H9 (cell line): Measurements from ENCODE around the gene BAX. TPM values are rescaled to one million over a fixed set of nuclear protein-coding genes. Genes with fewer than 3 reads are reported as not detected.

Experiments used
- DNase-seq: peaks from one replicate; pipeline ENCODE4 v3.0.0-alpha.2; 2017
- H2AFZ ChIP-seq: one replicate; pipeline ENCODE4 v1.6.1; 2013; ENCODE audit warnings: mild to moderate bottlenecking, low read length, control low read depth, moderate library complexity
- H2AK5ac ChIP-seq: 2 replicates; pipeline ENCODE4 v1.6.1; 2013; ENCODE audit warnings: low read length, control low read depth, mixed read lengths; ENCODE audit not compliant: insufficient read length
- H2BK120ac ChIP-seq: one replicate; pipeline ENCODE4 v1.6.1; 2013; ENCODE audit warnings: low read depth, mild to moderate bottlenecking, low read length, control low read depth, inconsistent platforms; ENCODE audit not compliant: poor library complexity, severe bottlenecking
- H2BK12ac ChIP-seq: 2 replicates; pipeline ENCODE4 v1.6.1; 2013; ENCODE audit warnings: low read length, control low read depth, mixed read lengths, low read depth; ENCODE audit not compliant: insufficient read length
- H2BK15ac ChIP-seq: 2 replicates; pipeline ENCODE4 v1.6.1; 2013; ENCODE audit warnings: low read depth, low read length, control low read depth
- H2BK20ac ChIP-seq: one replicate; pipeline ENCODE4 v1.6.1; 2013; ENCODE audit warnings: low read depth, mild to moderate bottlenecking, low read length, control low read depth, inconsistent platforms; ENCODE audit not compliant: poor library complexity, severe bottlenecking
- H2BK5ac ChIP-seq: 2 replicates; pipeline ENCODE4 v1.6.1; 2013; ENCODE audit warnings: low read length, control low read depth, mixed read lengths; ENCODE audit not compliant: insufficient read length
- H3K14ac ChIP-seq: 2 replicates; pipeline ENCODE4 v1.6.1; 2013; ENCODE audit warnings: low read length, control low read depth; ENCODE audit not compliant: insufficient read depth
- H3K18ac ChIP-seq: 2 replicates; pipeline ENCODE4 v1.6.1; 2013; ENCODE audit warnings: low read depth, mild to moderate bottlenecking, mixed read lengths, low read length, control low read depth; ENCODE audit not compliant: insufficient read length
- H3K23ac ChIP-seq: 2 replicates; pipeline ENCODE4 v1.6.1; 2013; ENCODE audit warnings: low read length, control low read depth, mixed read lengths, low read depth; ENCODE audit not compliant: insufficient read length
- H3K23me2 ChIP-seq: 2 replicates; pipeline ENCODE4 v1.6.1; 2013; ENCODE audit warnings: low read depth, mild to moderate bottlenecking, mixed read lengths, low read length, control low read depth; ENCODE audit not compliant: insufficient read length, poor library complexity, severe bottlenecking
- H3K27ac ChIP-seq: 2 replicates; pipeline ENCODE4 v1.5.1; 2013; ENCODE audit warnings: low read length, control low read depth, mixed read lengths, low read depth; ENCODE audit not compliant: insufficient read length
- H3K27me3 ChIP-seq: 2 replicates; pipeline ENCODE4 v1.6.1; 2013; ENCODE audit warnings: low read length, control low read depth, inconsistent platforms; ENCODE audit not compliant: insufficient read depth
- H3K4ac ChIP-seq: 2 replicates; pipeline ENCODE4 v1.6.1; 2013; ENCODE audit warnings: low read depth, mild to moderate bottlenecking, control low read depth, inconsistent platforms, low read length, moderate library complexity
- H3K4me1 ChIP-seq: 2 replicates; pipeline ENCODE4 v1.6.1; 2013; ENCODE audit warnings: low read length, control low read depth, inconsistent platforms; ENCODE audit not compliant: insufficient read depth
- H3K4me2 ChIP-seq: 2 replicates; pipeline ENCODE4 v1.6.1; 2013; ENCODE audit warnings: low read length, control low read depth, mixed read lengths; ENCODE audit not compliant: insufficient read length, insufficient read depth
- H3K56ac ChIP-seq: 2 replicates; pipeline ENCODE4 v1.6.1; 2013; ENCODE audit warnings: low read depth, mild to moderate bottlenecking, mixed read lengths, low read length, control low read depth; ENCODE audit not compliant: insufficient read length
- H3K79me1 ChIP-seq: 2 replicates; pipeline ENCODE4 v1.6.1; 2013; ENCODE audit warnings: low read depth, mild to moderate bottlenecking, moderate library complexity, low read length, control low read depth, inconsistent platforms; ENCODE audit not compliant: insufficient read depth, poor library complexity, severe bottlenecking
- H3K79me2 ChIP-seq: 2 replicates; pipeline ENCODE4 v1.6.1; 2013; ENCODE audit warnings: low read length, control low read depth, inconsistent platforms; ENCODE audit not compliant: insufficient read depth
- H3K9ac ChIP-seq: 2 replicates; pipeline ENCODE4 v1.6.1; 2013; ENCODE audit warnings: low read length, control low read depth, mixed read lengths; ENCODE audit not compliant: insufficient read length; ENCODE audit errors: extremely low read depth
- H3K9me3 ChIP-seq: one replicate; pipeline ENCODE4 v1.6.1; 2013; ENCODE audit warnings: low read depth, low read length, inconsistent platforms; ENCODE audit not compliant: control insufficient read depth
- H3T11ph ChIP-seq: one replicate; pipeline ENCODE4 v1.6.1; 2013; ENCODE audit warnings: mild to moderate bottlenecking, low read length, control low read depth, inconsistent platforms
- H4K20me1 ChIP-seq: one replicate; pipeline ENCODE4 v1.6.1; 2013; ENCODE audit not compliant: control insufficient read depth, insufficient read length, insufficient read depth
- H4K5ac ChIP-seq: 2 replicates; pipeline ENCODE4 v1.6.1; 2013; ENCODE audit warnings: low read depth, mild to moderate bottlenecking, mixed read lengths, low read length, control low read depth; ENCODE audit not compliant: insufficient read length
- H4K8ac ChIP-seq: replicated peaks from 2 replicates; pipeline ENCODE4 v1.6.1; 2013; ENCODE audit warnings: low read length, control low read depth, mixed read lengths, low read depth; ENCODE audit not compliant: insufficient read length
- H4K91ac ChIP-seq: 2 replicates; pipeline ENCODE4 v1.6.1; 2013; ENCODE audit warnings: low read depth, mild to moderate bottlenecking, moderate library complexity, mixed read lengths, low read length, control low read depth; ENCODE audit not compliant: insufficient read length
- H3K27ac Mint-ChIP-seq, 3 experiments: 2 replicates in 2 of 3; 3 replicates in 1 of 3; pipeline ENCODE4 v1.8.0; 2020 to 2021; ENCODE audit warnings: mixed read lengths in 3 of 3, mild to moderate bottlenecking in 1 of 3, moderate library complexity in 1 of 3
- H3K27me3 Mint-ChIP-seq: 2 replicates; pipeline ENCODE4 v1.8.0; 2021; ENCODE audit warnings: low read depth, mild to moderate bottlenecking, moderate library complexity, mixed read lengths
- H3K36me3 Mint-ChIP-seq, 3 experiments: 2 replicates in 2 of 3; 3 replicates in 1 of 3; pipeline ENCODE4 v1.8.0; 2020 to 2021; ENCODE audit warnings: low read depth in 3 of 3, mixed read lengths in 3 of 3; ENCODE audit not compliant: insufficient read depth in 1 of 3
- H3K4me1 Mint-ChIP-seq, 2 experiments: 2 replicates each; pipeline ENCODE4 v1.8.0; 2020; ENCODE audit warnings: mixed read lengths in 2 of 2
- H3K4me3 Mint-ChIP-seq, 2 experiments: 2 replicates in 1 of 2; 3 replicates in 1 of 2; pipeline ENCODE4 v1.8.0; 2020 to 2021; ENCODE audit warnings: mild to moderate bottlenecking in 2 of 2, mixed read lengths in 2 of 2, moderate library complexity in 1 of 2
- H3K9me3 Mint-ChIP-seq, 2 experiments: 2 replicates in 1 of 2; 3 replicates in 1 of 2; pipeline ENCODE4 v1.8.0; 2020; ENCODE audit warnings: mild to moderate bottlenecking in 2 of 2, mixed read lengths in 2 of 2, moderate library complexity in 1 of 2
- WGBS: extraction: QIAGEN DNeasy Blood & Tissue Kit; methylation state at CpG from one replicate; pipeline ENCODE4 v1.1.7; 2013; ENCODE audit warnings: missing lambda C conversion rate, low lambda C conversion rate, mixed read lengths; ENCODE audit not compliant: insufficient read length; ENCODE audit errors: extremely low coverage; 5-methylcytosine and 5-hydroxymethylcytosine counted together
- total RNA-seq: library from RNA; stranded (reverse); gene quantifications from 2 replicates; pipeline ENCODE4 v1.2.1, GENCODE V29; 2021
- TF ChIP-seq, protein P1 (sequence below): fragments of 200-600 bp; sonication (generic); conservative IDR thresholded peaks from 3 replicates; pipeline ENCODE4 v1.8.0; 2021; ENCODE audit warnings: antibody characterized with exemption, mild to moderate bottlenecking

The BAX gene
- total RNA-seq, 1 experiment from 2014 or later, result 310 TPM

DNA sequence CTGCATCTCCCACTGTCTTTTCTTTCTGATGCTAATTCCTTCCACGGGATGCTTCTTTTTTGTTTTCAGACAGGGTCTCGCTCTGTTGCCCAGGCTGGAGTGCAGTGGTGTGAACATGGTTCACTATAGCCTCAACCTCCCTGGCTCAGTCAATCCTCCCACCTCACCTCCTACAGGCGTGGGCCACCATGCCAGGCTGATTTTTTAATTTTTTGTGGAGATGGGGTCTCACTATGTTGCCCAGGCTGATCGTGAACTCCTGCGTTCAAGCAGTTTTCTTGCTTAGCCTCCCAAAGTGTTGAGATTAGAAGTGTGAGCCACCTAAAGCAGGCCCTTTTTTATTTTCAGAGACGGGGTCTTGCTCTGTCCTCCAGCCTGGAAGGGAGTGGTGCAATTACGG is 33.6 kb downstream of the BAX start:
- H3K4ac ChIP-seq, result no peak overlapping the region
- H3K23me2 ChIP-seq, result peaks cover 8% of the 10 kb centered on the region
- no peaks in the 10 kb centered on the region for H3K27me3 ChIP-seq
- no peak overlapping the region for H4K8ac ChIP-seq
- no peak overlapping the region for H3K9ac ChIP-seq
- H3T11ph ChIP-seq, result no peak overlapping the region
- no peak overlapping the region for H3K4me2 ChIP-seq
- no peak overlapping the region for H4K91ac ChIP-seq
- H3K18ac ChIP-seq, result no peak overlapping the region
- H3K56ac ChIP-seq, result no peak overlapping the region
- no peaks in the 10 kb centered on the region; the same call in 1 of the 2 replicates for H3K4me1 ChIP-seq
- Mint-ChIP-seq H3K27me3 (no peaks in the 10 kb centered on the region), H3K27ac (peak overlapping the region in 1 of 3 experiments; percentile 11; a peak in 2 of 7 replicates), H3K9me3 (no peaks in the 10 kb centered on the region), H3K4me3 (no peak overlapping the region), H3K4me1 (peaks cover 20 to 21% of the 10 kb centered on the region in 2 experiments), H3K36me3 (peaks cover 21 to 59% (median 53%) of the 10 kb centered on the region in 3 experiments)
- H3K79me2 ChIP-seq, result no peaks in the 10 kb centered on the region; the same call in 1 of the 2 replicates
- H2BK5ac ChIP-seq, result no peak overlapping the region
- TF ChIP-seq, protein P1, sequence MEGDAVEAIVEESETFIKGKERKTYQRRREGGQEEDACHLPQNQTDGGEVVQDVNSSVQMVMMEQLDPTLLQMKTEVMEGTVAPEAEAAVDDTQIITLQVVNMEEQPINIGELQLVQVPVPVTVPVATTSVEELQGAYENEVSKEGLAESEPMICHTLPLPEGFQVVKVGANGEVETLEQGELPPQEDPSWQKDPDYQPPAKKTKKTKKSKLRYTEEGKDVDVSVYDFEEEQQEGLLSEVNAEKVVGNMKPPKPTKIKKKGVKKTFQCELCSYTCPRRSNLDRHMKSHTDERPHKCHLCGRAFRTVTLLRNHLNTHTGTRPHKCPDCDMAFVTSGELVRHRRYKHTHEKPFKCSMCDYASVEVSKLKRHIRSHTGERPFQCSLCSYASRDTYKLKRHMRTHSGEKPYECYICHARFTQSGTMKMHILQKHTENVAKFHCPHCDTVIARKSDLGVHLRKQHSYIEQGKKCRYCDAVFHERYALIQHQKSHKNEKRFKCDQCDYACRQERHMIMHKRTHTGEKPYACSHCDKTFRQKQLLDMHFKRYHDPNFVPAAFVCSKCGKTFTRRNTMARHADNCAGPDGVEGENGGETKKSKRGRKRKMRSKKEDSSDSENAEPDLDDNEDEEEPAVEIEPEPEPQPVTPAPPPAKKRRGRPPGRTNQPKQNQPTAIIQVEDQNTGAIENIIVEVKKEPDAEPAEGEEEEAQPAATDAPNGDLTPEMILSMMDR, result no peak
- no peak overlapping the region for H4K5ac ChIP-seq
- H2AK5ac ChIP-seq, result no peak overlapping the region
- no peak overlapping the region for H2BK12ac ChIP-seq
- no peaks in the 10 kb centered on the region for H3K79me1 ChIP-seq
- WGBS, result no CpG with 5 or more reads among the region's 7 CpGs
- H3K14ac ChIP-seq, result no peak overlapping the region
- no peak overlapping the region for H2BK15ac ChIP-seq
- no peak overlapping the region for H3K23ac ChIP-seq
- no peak overlapping the region for H2AFZ ChIP-seq
- no peak overlapping the region for H3K27ac ChIP-seq
- no peak for DNase-seq
- H3K9me3 ChIP-seq, result no peaks in the 10 kb centered on the region
- no peak overlapping the region for H2BK20ac ChIP-seq
- H4K20me1 ChIP-seq, result no peaks in the 10 kb centered on the region
- no peak overlapping the region for H2BK120ac ChIP-seq
